H1 (cell line): ENCODE results near the gene MDK. TPM values are rescaled to one million over a fixed set of nuclear protein-coding genes. Genes with fewer than 3 reads are reported as not detected.

Experiments
- CTCF ChIA-PET: fragments of 300-600 bp; sonication (Branson Sonifier 250); formaldehyde crosslinking; loops from one replicate; lab custom pipeline; 2021; ENCODE audit not compliant: partially characterized antibody; lab: Charles Lee
- POLR2A ChIA-PET: fragments of 300-600 bp; sonication (Branson Sonifier 250); formaldehyde crosslinking; loops from one replicate; lab custom pipeline; 2021; ENCODE audit warnings: inconsistent platforms; ENCODE audit not compliant: partially characterized antibody; lab: Charles Lee
- DNase-seq, 2 experiments: peaks; one replicate each; pipeline versions ENCODE4 v3.0.0 to v3.0.0-alpha.2; 2010 to 2022; ENCODE audit warnings: low spot score in 2 of 2, low read depth in 1 of 2, mixed read lengths in 1 of 2
- FAIRE-seq: peaks from 2 replicates; lab custom pipeline; 2011; peaks lifted over from hg19 to GRCh38; lab: Jason Lieb, UNC
- H2AFZ ChIP-seq: 2 replicates; pipeline ENCODE4 v1.8.1; 2012; ENCODE audit warnings: low read length, inconsistent platforms
- H2AK5ac ChIP-seq: 2 replicates; pipeline ENCODE4 v1.6.1; 2013; ENCODE audit warnings: low read depth, low read length
- H2BK120ac ChIP-seq: replicated peaks from 2 replicates; pipeline ENCODE3; 2013; ENCODE audit warnings: low read depth, low read length, inconsistent platforms
- H2BK12ac ChIP-seq: 2 replicates; pipeline ENCODE4 v1.6.1; 2013; ENCODE audit warnings: low read depth, low read length
- H2BK15ac ChIP-seq: 2 replicates; pipeline ENCODE4 v1.6.1; 2013; ENCODE audit warnings: low read length
- H2BK20ac ChIP-seq: 2 replicates; pipeline ENCODE4 v1.6.1; 2013; ENCODE audit warnings: low read length
- H2BK5ac ChIP-seq: 2 replicates; pipeline ENCODE4 v1.6.1; 2013; ENCODE audit warnings: low read depth, low read length
- H3K14ac ChIP-seq: 2 replicates; pipeline ENCODE4 v1.6.1; 2013; ENCODE audit warnings: inconsistent platforms; ENCODE audit not compliant: insufficient read length
- H3K18ac ChIP-seq: 2 replicates; pipeline ENCODE4 v1.6.1; 2013; ENCODE audit warnings: low read length; ENCODE audit errors: extremely low read depth
- H3K23ac ChIP-seq: 2 replicates; pipeline ENCODE4 v1.6.1; 2013; ENCODE audit warnings: inconsistent platforms; ENCODE audit not compliant: insufficient read length
- H3K23me2 ChIP-seq: 2 replicates; pipeline ENCODE4 v1.6.1; 2013; ENCODE audit warnings: low read depth, low read length
- H3K27ac ChIP-seq: 2 replicates; pipeline ENCODE4 v1.6.1; 2011; ENCODE audit warnings: low read depth, low read length, inconsistent platforms
- H3K27me3 ChIP-seq, 4 experiments: replicated peaks in 1 of 4; 1 replicate in 1 of 4; 2 replicates in 3 of 4; pipeline versions ENCODE4 v1.6.1 to v1.8.1; 2011 to 2013; ENCODE audit warnings: low read length in 3 of 4, mild to moderate bottlenecking in 3 of 4, inconsistent platforms in 2 of 4, mixed read lengths in 2 of 4, moderate library complexity in 1 of 4; ENCODE audit not compliant: control insufficient read depth in 3 of 4, insufficient read depth in 3 of 4; ENCODE audit errors: extremely low read depth in 1 of 4
- H3K36me3 ChIP-seq, 4 experiments: 2 replicates each; pipeline versions ENCODE4 v1.6.1 to v1.8.1; 2011 to 2013; ENCODE audit warnings: mild to moderate bottlenecking in 4 of 4, low read length in 3 of 4, moderate library complexity in 2 of 4, control low read depth in 1 of 4, inconsistent platforms in 1 of 4; ENCODE audit not compliant: insufficient read depth in 4 of 4, control insufficient read depth in 2 of 4
- H3K4ac ChIP-seq: replicated peaks from 2 replicates; pipeline ENCODE3; 2013; ENCODE audit warnings: low read length, low read depth, mixed read lengths, inconsistent platforms; ENCODE audit not compliant: insufficient read length
- H3K4me1 ChIP-seq, 4 experiments: replicated peaks in 1 of 4; 1 replicate in 1 of 4; 2 replicates in 3 of 4; pipeline versions ENCODE4 v1.6.1 to v1.8.1; 2011 to 2013; ENCODE audit warnings: low read length in 3 of 4, inconsistent platforms in 2 of 4, mixed read lengths in 1 of 4; ENCODE audit not compliant: insufficient read depth in 4 of 4, control insufficient read depth in 3 of 4
- H3K4me2 ChIP-seq, 2 experiments: 2 replicates each; pipeline versions ENCODE4 v1.6.1 to v1.8.1; 2011 to 2013; ENCODE audit warnings: low read depth in 2 of 2, low read length in 2 of 2, control low read depth in 1 of 2, inconsistent platforms in 1 of 2, mild to moderate bottlenecking in 1 of 2; ENCODE audit not compliant: insufficient read depth in 1 of 2
- H3K4me3 ChIP-seq, 4 experiments: fragments of 200-600, 300-600 bp in 1 of 4; sonication (generic), shearing (Covaris generic), sonication (Bioruptor Twin) in 1 of 4; 2 replicates each; pipeline versions ENCODE4 v1.5.1 to v1.8.1; 2011 to 2016; ENCODE audit warnings: low read length in 4 of 4, low read depth in 3 of 4, control low read depth in 2 of 4, inconsistent platforms in 2 of 4, mild to moderate bottlenecking in 2 of 4, mixed read lengths in 1 of 4, moderate library complexity in 1 of 4; ENCODE audit not compliant: insufficient read depth in 2 of 4; ENCODE audit errors: extremely low read depth in 1 of 4
- H3K56ac ChIP-seq: replicated peaks from 2 replicates; pipeline ENCODE3; 2013; ENCODE audit warnings: low read depth, mild to moderate bottlenecking, mixed read lengths, low read length, inconsistent platforms; ENCODE audit not compliant: insufficient read length
- H3K79me1 ChIP-seq: 2 replicates; pipeline ENCODE4 v1.6.1; 2013; ENCODE audit warnings: low read depth, low read length, control low read depth
- H3K79me2 ChIP-seq, 2 experiments: 2 replicates each; pipeline versions ENCODE4 v1.6.1 to v1.8.1; 2012 to 2013; ENCODE audit warnings: low read length in 2 of 2, mild to moderate bottlenecking in 2 of 2, inconsistent platforms in 1 of 2; ENCODE audit not compliant: insufficient read depth in 2 of 2, control insufficient read depth in 1 of 2
- H3K9ac ChIP-seq, 4 experiments: replicated peaks in 1 of 4; 1 replicate in 1 of 4; 2 replicates in 3 of 4; pipeline versions ENCODE4 v1.6.1 to v1.8.1; 2011 to 2013; ENCODE audit warnings: low read depth in 3 of 4, low read length in 3 of 4, control low read depth in 2 of 4, mild to moderate bottlenecking in 2 of 4, moderate library complexity in 2 of 4, inconsistent platforms in 1 of 4; ENCODE audit errors: extremely low read depth in 1 of 4
- H3K9me3 ChIP-seq, 2 experiments: 2 replicates each; pipeline versions ENCODE4 v1.6.1 to v1.8.1; 2012 to 2013; ENCODE audit warnings: mild to moderate bottlenecking in 2 of 2, moderate library complexity in 2 of 2, control low read depth in 1 of 2, inconsistent platforms in 1 of 2, low read depth in 1 of 2, low read length in 1 of 2, mixed read lengths in 1 of 2; ENCODE audit not compliant: insufficient read depth in 2 of 2
- H4K20me1 ChIP-seq, 2 experiments: replicated peaks in 1 of 2; 2 replicates each; pipeline versions ENCODE3 to v1.8.1; 2011 to 2013; ENCODE audit warnings: inconsistent platforms in 2 of 2, low read length in 2 of 2, mild to moderate bottlenecking in 1 of 2; ENCODE audit not compliant: insufficient read depth in 2 of 2, control insufficient read depth in 1 of 2
- H4K5ac ChIP-seq: 2 replicates; pipeline ENCODE4 v1.6.1; 2013; ENCODE audit warnings: low read length, low read depth, mixed read lengths, inconsistent platforms; ENCODE audit not compliant: insufficient read length
- H4K8ac ChIP-seq: 2 replicates; pipeline ENCODE4 v1.8.0; 2013; ENCODE audit warnings: mild to moderate bottlenecking, moderate library complexity, low read length, inconsistent platforms; ENCODE audit not compliant: insufficient read depth; ENCODE audit errors: extremely low read depth
- H4K91ac ChIP-seq: replicated peaks from 2 replicates; pipeline ENCODE3; 2013; ENCODE audit warnings: low read length, mixed read lengths, inconsistent platforms; ENCODE audit not compliant: insufficient read length
- PHF8 ChIP-seq: fragments of 200-600 bp; sonication (generic); conservative IDR thresholded peaks from 2 replicates; pipeline ENCODE4 v1.7.1; 2012; ENCODE audit warnings: low read depth, mild to moderate bottlenecking, inconsistent platforms, low read length, moderate library complexity
- RNF2 ChIP-seq: fragments of 200-900, 300-1000 bp; sonication (generic); IDR thresholded peaks from 2 replicates; pipeline ENCODE4 v1.7.1; 2016; ENCODE audit warnings: borderline replicate concordance, low read depth, mild to moderate bottlenecking, antibody characterized with exemption, low read length; ENCODE audit not compliant: poor library complexity, severe bottlenecking; ENCODE audit errors: missing control alignments
- WGBS, 2 experiments: shearing (Covaris generic) in 1 of 2; methylation state at CpG; one replicate each; pipeline versions ENCODE4 v1.1.6 to v1.1.7; 2013 to 2015; ENCODE audit warnings: low lambda C conversion rate in 2 of 2, mixed read lengths in 2 of 2, inconsistent platforms in 1 of 2, low coverage in 1 of 2, missing lambda C conversion rate in 1 of 2; ENCODE audit not compliant: insufficient replicate concordance in 2 of 2, insufficient coverage in 1 of 2, insufficient read length in 1 of 2; ENCODE audit errors: extremely low coverage in 1 of 2, missing lambda C conversion rate in 1 of 2; 5-methylcytosine and 5-hydroxymethylcytosine counted together
- polyA plus RNA-seq, 7 experiments: library from polyadenylated mRNA; depleted of rRNA in 3 of 7; stranded (reverse) in 5 of 7; unstranded in 2 of 7; fragments of >200 nt in 5 of 7; fragments of 200-250 nt in 2 of 7; gene quantifications; 1 replicate in 5 of 7; 2 replicates in 1 of 7; 4 replicates in 1 of 7; pipeline versions ENCODE4 v1.2.1 to v1.2.3, GENCODE V29; 2011 to 2013; ENCODE audit warnings: missing spikeins in 2 of 7, mixed read lengths in 2 of 7
- total RNA-seq: library from RNA; stranded (reverse); fragmentation: NEBNext Ultra II Directional; extraction: Animal tissue kit (Norgen Biotek cat#: 25700); gene quantifications from 2 replicates; pipeline ENCODE4 v1.2.1, GENCODE V29; 2021
- TF ChIP-seq, protein P1 (sequence below): IDR thresholded peaks from 2 replicates; pipeline ENCODE4 v1.6.1; 2012; ENCODE audit warnings: low read length, inconsistent platforms

MDK gene
- total and polyA plus RNA-seq, 2 of the 8 experiments (the other 6 are each of a cell fraction or from before 2014, with no cell fraction given): 309 to 606 TPM

DNA sequence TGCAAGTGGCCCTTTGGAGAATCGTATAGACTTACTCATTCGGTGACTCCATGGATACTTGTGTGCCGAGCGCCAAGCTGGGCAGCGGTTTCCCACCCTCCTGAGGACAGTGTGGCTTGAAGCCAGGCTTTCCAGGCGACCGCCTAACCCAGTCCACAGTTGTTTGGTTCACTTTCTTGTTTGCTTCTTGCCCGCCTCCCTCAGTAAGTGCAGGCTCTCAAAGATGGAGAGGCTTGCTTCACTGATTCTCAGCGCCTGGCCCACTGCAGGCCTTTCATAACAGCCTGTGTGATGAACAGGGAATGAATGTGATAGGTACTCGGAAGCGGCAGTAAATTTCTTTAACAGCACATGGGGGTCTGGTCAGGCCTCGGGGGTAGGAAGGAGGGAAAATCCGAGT lies 11.2 kb upstream of the MDK start:
- Histone ChIP-seq H3K27ac (no peak overlapping the region), H3K36me3 (peaks cover 6 to 29% (median 14%) of the 10 kb centered on the region in 4 experiments; a peak in 6 of 8 replicates), H2AK5ac (no peak overlapping the region), H4K91ac (no peak overlapping the region), H3K79me1 (no peaks in the 10 kb centered on the region; the same call in 1 of the 2 replicates), H3K4me3 (no peak overlapping the region), H3K56ac (no peak overlapping the region), H2BK120ac (no peak overlapping the region), H3K4ac (no peak overlapping the region), H4K20me1 (peaks cover 1 to 18% of the 10 kb centered on the region in 2 experiments), H2BK12ac (no peak overlapping the region), H3K79me2 (peaks cover 0 to 5% of the 10 kb centered on the region in 2 experiments; a peak in 1 of 4 replicates), H4K8ac (no peak overlapping the region; the same call in 1 of the 2 replicates), H3K18ac (no peak overlapping the region), H3K4me2 (no peak overlapping the region), H3K14ac (no peak overlapping the region), H3K9me3 (no peaks in the 10 kb centered on the region), H3K9ac (no peak overlapping the region), H4K5ac (no peak overlapping the region), H2BK20ac (no peak overlapping the region), H2AFZ (no peak overlapping the region), H3K23me2 (no peaks in the 10 kb centered on the region), H3K23ac (no peak overlapping the region), H3K27me3 (no peaks in the 10 kb centered on the region), H2BK15ac (no peak overlapping the region), H2BK5ac (no peak overlapping the region), H3K4me1 (peaks cover 0 to 13% (median 3%) of the 10 kb centered on the region in 4 experiments; a peak in 5 of 7 replicates)
- DNase-seq (no peak), FAIRE-seq (no peak)
- ChIA-PET POLR2A (interaction anchor here (1.4 kb wide), 1 partner anchor 11 kb away, joined by 5 read pairs; the partner anchor contains the start of gene MDK), CTCF (interaction anchor here (0.6 to 44.5 kb wide), 5 partner anchors 7 to 510 kb away, joined by 3 to 1004 read pairs (median 4); partner anchors contain the start of gene DGKZ)
- 98% methylated on average over 13 of the region's 13 CpGs; no CpG with 5 or more reads in 1 of the 2 experiments for WGBS, 2 experiments
- no peak for TF ChIP-seq PHF8
- TF ChIP-seq, protein P1, sequence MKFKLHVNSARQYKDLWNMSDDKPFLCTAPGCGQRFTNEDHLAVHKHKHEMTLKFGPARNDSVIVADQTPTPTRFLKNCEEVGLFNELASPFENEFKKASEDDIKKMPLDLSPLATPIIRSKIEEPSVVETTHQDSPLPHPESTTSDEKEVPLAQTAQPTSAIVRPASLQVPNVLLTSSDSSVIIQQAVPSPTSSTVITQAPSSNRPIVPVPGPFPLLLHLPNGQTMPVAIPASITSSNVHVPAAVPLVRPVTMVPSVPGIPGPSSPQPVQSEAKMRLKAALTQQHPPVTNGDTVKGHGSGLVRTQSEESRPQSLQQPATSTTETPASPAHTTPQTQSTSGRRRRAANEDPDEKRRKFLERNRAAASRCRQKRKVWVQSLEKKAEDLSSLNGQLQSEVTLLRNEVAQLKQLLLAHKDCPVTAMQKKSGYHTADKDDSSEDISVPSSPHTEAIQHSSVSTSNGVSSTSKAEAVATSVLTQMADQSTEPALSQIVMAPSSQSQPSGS: no peak
- no peak for TF ChIP-seq RNF2
